ENCODE data around the gene MAPRE2.
"Not testable (repeated sequence)": the region's sequence is repeated elsewhere in the genome, so short reads cannot be mapped to it uniquely, and the experiment has no call there.

The MAPRE2 gene

GRCh38 chr18:35158728-35159450 is 117.7 kb downstream of the MAPRE2 start:
- peak; percentile 47 for DNase-seq

GRCh38 chr18:35159782-35160181 is 118.6 kb downstream of the MAPRE2 start:
- DNase-seq = no peak

GRCh38 chr18:35161485-35161884 is 120.3 kb downstream of the MAPRE2 start:
- no peak for DNase-seq

- no peak for DNase-seq
Measured at GRCh38 chr18:35161934-35162333, 120.7 kb downstream of the MAPRE2 start.

- no peak for DNase-seq
Measured at GRCh38 chr18:35163014-35163539, 121.9 kb downstream of the MAPRE2 start.

GRCh38 chr18:35163721-35164120 is 122.5 kb downstream of the MAPRE2 start:
- DNase-seq = no peak

- DNase-seq = no peak
Measured at GRCh38 chr18:35164133-35164532, 122.9 kb downstream of the MAPRE2 start.

GRCh38 chr18:35167332-35167731 is 126.1 kb downstream of the MAPRE2 start:
- DNase-seq = no peak

GRCh38 chr18:35167857-35168256 is 126.6 kb downstream of the MAPRE2 start:
- DNase-seq = no peak

GRCh38 chr18:35170323-35170722 is 129.1 kb downstream of the MAPRE2 start:
- DNase-seq = not testable (repeated sequence)

- DNase-seq = no peak
Measured at GRCh38 chr18:35171315-35171987, 130.2 kb downstream of the MAPRE2 start.

GRCh38 chr18:35172009-35172408 is 130.8 kb downstream of the MAPRE2 start:
- DNase-seq = no peak

GRCh38 chr18:35172451-35173035 is 131.3 kb downstream of the MAPRE2 start:
- no peak for DNase-seq

GRCh38 chr18:35174093-35174731 is 133.0 kb downstream of the MAPRE2 start:
- peak; percentile 43 for DNase-seq

- no peak for DNase-seq
Measured at GRCh38 chr18:35174745-35175144, 133.5 kb downstream of the MAPRE2 start.

GRCh38 chr18:35176925-35177324 is 135.7 kb downstream of the MAPRE2 start:
- no peak for DNase-seq

- no peak for DNase-seq
Measured at GRCh38 chr18:35178260-35178659, 137.0 kb downstream of the MAPRE2 start.

- DNase-seq = no peak
Measured at GRCh38 chr18:35179906-35180305, 138.7 kb downstream of the MAPRE2 start.

GRCh38 chr18:35180455-35180854 is 139.2 kb downstream of the MAPRE2 start:
- DNase-seq = no peak

GRCh38 chr18:35182151-35182550 is 140.9 kb downstream of the MAPRE2 start:
- DNase-seq = no peak

GRCh38 chr18:35183886-35184285 is 142.7 kb downstream of the MAPRE2 start:
- no peak for DNase-seq

GRCh38 chr18:35185771-35186170 is 144.6 kb downstream of the MAPRE2 start:
- DNase-seq = no peak

- DNase-seq = no peak
Measured at GRCh38 chr18:35186291-35187034, 145.2 kb downstream of the MAPRE2 start.

All from GDM1 (cell line).